Astrocyte of the cerebellum (primary cell): ENCODE measurements around the gene ST6GALNAC1.
"Not testable (repeated sequence)": the region's sequence is repeated elsewhere in the genome, so short reads cannot be mapped to it uniquely, and the experiment has no call there.

Experiments
- DNase-seq: peaks from one replicate; pipeline ENCODE4 v3.0.0-alpha.2; 2011; ENCODE audit warnings: low read depth
- H3K4me3 ChIP-seq: 2 replicates; pipeline ENCODE4 v1.5.1; 2011; ENCODE audit warnings: mild to moderate bottlenecking, low read depth, low read length, moderate library complexity
- in situ Hi-C: cut with HindIII; loops from 2 replicates; pipeline ENCODE4 v1.10.0; 2017; ENCODE audit warnings: low sequenced_read_pairs
- TF ChIP-seq, protein P1 (sequence below): IDR thresholded peaks from 2 replicates; pipeline ENCODE4 v1.5.1; 2012; ENCODE audit warnings: low read length, low read depth, moderate library complexity, mild to moderate bottlenecking; ENCODE audit errors: missing control alignments

Gene ST6GALNAC1

DNA sequence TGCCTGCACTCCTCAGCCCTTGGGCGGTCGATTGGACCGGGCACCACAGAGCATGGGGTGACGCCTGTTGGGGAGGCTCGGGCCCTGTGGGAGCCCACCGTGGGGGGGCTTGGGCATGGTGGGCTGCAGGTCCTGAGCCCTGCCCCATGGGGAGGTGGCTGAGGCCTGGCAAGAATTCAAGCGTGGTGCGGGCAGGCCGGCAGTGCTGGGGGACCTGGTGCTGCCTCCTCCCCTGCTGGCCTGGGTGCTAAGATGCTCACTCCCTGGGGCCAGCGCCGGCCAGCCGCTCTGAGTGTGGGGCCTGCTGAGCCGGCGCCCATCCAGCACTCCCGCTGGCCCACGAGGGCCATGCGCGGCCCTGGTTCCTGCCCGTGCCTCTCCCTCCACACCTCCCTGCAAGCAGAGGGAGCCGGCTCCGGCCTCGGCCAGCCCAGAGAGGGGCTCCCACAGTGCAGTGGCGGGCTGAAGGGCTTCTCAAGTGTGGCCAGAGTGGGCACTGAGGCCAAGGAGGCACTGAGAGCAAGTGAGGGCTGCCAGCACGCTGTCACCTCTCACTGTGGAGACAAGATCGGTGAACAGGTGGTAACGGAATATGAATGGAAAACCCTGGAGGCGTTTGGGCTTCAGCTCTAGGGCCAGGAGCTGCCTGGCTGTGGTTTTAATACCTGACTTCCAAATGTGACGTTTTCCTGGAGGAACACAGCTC is 28.5 kb downstream of the ST6GALNAC1 start:
- H3K4me3 ChIP-seq = no peak overlapping the region
- TF ChIP-seq, protein P1, sequence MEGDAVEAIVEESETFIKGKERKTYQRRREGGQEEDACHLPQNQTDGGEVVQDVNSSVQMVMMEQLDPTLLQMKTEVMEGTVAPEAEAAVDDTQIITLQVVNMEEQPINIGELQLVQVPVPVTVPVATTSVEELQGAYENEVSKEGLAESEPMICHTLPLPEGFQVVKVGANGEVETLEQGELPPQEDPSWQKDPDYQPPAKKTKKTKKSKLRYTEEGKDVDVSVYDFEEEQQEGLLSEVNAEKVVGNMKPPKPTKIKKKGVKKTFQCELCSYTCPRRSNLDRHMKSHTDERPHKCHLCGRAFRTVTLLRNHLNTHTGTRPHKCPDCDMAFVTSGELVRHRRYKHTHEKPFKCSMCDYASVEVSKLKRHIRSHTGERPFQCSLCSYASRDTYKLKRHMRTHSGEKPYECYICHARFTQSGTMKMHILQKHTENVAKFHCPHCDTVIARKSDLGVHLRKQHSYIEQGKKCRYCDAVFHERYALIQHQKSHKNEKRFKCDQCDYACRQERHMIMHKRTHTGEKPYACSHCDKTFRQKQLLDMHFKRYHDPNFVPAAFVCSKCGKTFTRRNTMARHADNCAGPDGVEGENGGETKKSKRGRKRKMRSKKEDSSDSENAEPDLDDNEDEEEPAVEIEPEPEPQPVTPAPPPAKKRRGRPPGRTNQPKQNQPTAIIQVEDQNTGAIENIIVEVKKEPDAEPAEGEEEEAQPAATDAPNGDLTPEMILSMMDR = no peak
- DNase-seq = no peak
- in situ Hi-C loops = no loop called here

DNA sequence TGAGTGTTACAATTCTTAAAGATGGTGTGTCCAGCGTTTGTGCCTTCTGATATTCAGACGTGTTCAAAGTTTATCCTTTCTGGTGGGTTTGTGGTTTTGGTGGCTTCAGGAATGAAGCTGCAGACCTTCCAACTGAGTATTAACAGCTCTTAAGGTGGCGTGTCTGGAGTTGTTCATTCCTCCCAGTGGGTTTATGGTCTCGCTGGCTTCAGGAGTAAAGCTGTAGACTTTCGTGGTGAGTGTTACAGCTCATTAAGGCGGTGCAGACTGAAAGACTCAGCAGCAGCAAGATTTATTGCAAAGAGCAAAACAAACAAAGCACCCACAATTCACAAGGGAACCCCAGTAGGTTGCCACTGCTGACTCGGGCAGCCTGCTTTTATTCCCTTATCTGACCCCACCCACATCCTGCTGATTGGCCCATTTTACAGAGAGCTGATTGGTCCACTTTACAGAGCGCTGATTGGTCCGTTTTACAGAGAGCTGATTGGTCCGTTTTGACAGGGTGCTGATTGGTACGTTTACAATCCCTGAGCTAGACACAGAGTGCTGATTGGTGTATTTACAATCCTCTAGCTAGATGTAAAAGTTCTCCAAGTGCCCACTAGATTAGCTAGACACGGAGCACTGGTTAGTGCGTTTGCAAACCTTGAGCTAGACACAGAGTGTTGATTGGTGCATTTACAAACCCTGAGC is 29.3 kb downstream of the ST6GALNAC1 start:
- H3K4me3 ChIP-seq, DNase-seq, in situ Hi-C loops: not testable (repeated sequence)

DNA sequence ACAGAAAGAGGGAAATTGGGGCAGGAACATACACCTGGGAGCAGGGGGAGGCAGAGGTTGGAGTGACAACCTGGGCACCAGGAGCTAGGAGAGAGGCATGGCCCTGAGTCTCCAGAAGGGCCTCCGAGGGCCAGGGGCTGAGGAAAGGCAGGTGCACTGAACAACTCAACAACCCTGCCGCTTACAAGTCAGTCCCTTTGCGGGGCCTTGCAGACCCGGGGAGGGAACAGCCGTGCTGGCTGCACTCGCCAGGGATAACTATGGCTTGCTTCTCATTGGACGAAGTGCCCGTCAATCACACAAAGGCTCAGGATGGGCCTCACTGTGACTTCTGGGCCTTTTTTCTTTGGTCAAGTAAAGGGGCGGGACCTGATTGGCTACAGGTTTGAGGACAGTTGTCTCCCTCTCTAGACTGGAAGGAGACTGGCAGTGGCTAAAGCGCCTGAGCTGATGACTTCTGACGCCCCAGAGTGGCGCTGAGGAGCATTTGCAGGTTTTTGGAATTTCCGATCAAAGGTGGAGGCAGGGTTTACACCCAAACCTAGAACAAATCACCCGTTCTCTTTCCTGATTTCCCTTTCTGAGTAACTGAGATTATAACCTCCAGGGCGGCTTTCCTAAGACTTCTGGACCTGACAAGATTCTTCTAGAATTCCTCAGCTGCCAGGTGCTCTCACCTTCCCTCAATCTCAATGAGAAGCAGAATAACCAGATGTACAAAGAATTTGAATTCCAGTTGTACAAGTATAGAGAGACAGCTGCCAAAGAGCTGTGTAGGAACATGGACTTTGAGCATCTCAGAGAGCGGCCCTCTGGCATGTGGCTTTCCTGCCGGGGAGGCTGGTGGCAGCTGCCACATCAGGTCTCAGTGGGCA is 30.3 kb downstream of the ST6GALNAC1 start:
- no peak for DNase-seq
- TF ChIP-seq, protein P1 = no peak
- in situ Hi-C loops = no loop called here
- no peak overlapping the region for H3K4me3 ChIP-seq

DNA sequence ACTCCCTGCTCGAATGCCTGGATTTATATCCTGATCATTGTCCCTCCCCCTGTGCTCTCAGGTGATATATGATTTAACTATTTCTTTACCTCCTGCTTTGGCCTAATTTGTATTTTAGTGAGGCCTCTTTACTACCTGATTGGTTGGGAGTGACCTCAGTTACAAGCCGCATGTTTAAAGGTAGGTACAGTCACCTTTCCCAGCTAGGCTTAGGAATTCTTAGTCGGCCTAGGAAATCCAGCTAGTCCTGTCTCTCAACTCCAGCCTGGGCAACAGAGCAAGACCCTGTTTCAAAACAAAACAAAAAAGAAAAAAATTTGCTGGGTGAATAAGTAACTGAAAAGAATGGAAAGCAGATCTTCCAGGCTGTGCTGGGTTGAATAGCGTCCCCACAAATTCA is 31.1 kb downstream of the ST6GALNAC1 start:
- in situ Hi-C loops = no loop called here
- TF ChIP-seq, protein P1 = no peak
- no peak for DNase-seq
- H3K4me3 ChIP-seq = no peak overlapping the region

DNA sequence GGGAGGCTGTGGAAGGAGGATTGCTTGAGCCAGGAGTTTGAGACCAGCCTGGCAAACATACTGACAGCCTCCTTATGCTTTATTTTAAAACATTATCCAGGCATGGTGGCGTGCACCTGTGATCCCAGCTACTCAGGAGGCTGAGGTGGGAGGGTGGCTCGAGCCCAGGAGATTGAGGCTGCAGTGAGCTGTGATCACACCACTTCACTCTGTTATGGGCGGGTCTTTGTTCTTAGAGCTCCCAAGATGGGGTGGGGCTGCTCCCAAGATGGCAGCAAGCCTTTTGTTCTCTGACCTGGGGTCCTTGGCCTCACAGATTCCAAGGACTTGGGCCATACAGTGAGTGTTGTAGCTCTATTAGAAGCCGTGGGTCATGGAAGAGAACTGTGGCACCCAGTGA is 31.8 kb downstream of the ST6GALNAC1 start:
- DNase-seq = no peak
- in situ Hi-C loops = no loop called here
- TF ChIP-seq, protein P1 = no peak
- no peak overlapping the region for H3K4me3 ChIP-seq

DNA sequence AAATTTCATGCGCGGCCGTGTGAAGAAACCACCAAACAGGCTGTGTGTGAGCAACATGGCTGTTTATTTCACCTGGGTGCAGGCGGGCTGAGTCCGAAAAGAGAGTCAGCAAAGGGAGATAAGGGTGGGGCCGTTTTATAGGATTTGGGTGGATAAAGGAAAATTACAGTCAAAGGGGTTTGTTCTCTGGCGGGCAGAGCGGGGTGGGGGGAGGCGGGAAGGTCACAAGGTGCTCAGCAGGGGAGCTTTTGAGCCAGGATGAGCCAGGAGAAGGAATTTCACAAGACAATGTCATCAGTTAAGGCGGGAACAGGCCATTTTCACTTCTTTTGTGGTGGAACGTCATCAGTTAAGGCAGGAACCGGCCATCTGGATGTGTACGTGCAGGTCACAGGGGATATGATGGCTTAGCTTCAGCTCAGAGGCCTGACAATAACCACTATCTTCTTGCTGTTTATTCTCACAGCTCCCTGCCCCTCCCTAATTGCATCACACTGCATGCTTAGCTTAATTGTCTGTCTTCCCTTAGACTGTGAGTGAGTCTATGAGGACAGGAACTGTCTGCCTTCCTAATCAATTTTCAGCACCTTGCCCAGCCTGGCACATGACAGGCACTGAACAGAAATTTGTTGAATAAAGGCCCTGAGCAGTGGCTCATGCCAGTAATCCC is 32.3 kb downstream of the ST6GALNAC1 start:
- DNase-seq, in situ Hi-C loops, H3K4me3 ChIP-seq: not testable (repeated sequence)

DNA sequence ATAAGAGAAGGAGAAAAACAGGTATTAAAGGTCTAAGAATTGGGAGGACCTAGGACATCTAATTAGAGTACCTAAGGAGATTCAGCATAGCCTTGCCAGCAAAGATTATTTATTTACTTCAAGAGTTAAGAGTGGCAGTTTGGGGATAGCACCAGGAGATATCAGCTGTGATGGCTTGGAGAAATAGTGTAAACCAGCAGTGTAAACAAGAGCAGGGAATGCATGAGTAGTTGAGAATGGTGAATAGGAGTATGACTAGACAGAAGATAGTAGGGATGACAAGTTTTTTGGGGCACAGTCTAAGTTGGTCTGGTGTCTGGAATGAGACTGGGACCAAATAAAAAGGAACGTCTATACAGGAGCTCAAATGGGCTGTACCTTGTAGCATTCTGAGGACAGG is 36.9 kb downstream of the ST6GALNAC1 start:
- DNase-seq, in situ Hi-C loops, H3K4me3 ChIP-seq: not testable (repeated sequence)
